ENCODE data around the gene PRKCQ.
"Not testable (repeated sequence)": the region's sequence is repeated elsewhere in the genome, so short reads cannot be mapped to it uniquely, and the experiment has no call there.

PRKCQ gene

GRCh38 chr10:6586501-6586900 is 6.4 kb upstream of the PRKCQ start:
- Histone ChIP-seq H3K9ac (ENCODE audit: low read length in 5 of 5) (no peak overlapping the region), H3K27ac (ENCODE audit: low read depth, low read length) (no peak overlapping the region), H3K4me3 (ENCODE audit: low read depth in 1 of 5, low read length in 5 of 5) (no peak overlapping the region), H3K36me3 (ENCODE audit: control insufficient read depth in 5 of 5, insufficient read depth in 5 of 5, low read length in 5 of 5) (no peaks in the 10 kb centered on the region), H3K9me3 (ENCODE audit: control insufficient read depth in 5 of 5, low read length in 5 of 5) (no peaks in the 10 kb centered on the region), H3K27me3 (ENCODE audit: control insufficient read depth in 5 of 5, insufficient read depth in 4 of 5, low read length in 5 of 5) (peaks cover 0 to 7% (median 0%) of the 10 kb centered on the region in 5 donors), H3K4me1 (ENCODE audit: control insufficient read depth in 5 of 5, insufficient read depth in 5 of 5, low read length in 5 of 5) (no peaks in the 10 kb centered on the region)

GRCh38 chr10:6583447-6583846 is 3.4 kb upstream of the PRKCQ start:
- H3K4me1 ChIP-seq (ENCODE audit: control insufficient read depth in 5 of 5, insufficient read depth in 5 of 5, low read length in 5 of 5): peaks cover 0 to 12% (median 8%) of the 10 kb centered on the region in 5 donors
- no peak overlapping the region for H3K4me3 ChIP-seq (ENCODE audit: low read depth in 1 of 5, low read length in 5 of 5)
- H3K27me3 ChIP-seq (ENCODE audit: control insufficient read depth in 5 of 5, insufficient read depth in 4 of 5, low read length in 5 of 5): peaks cover 5 to 12% (median 7%) of the 10 kb centered on the region in 5 donors
- H3K36me3 ChIP-seq (ENCODE audit: control insufficient read depth in 5 of 5, insufficient read depth in 5 of 5, low read length in 5 of 5): no peaks in the 10 kb centered on the region
- no peaks in the 10 kb centered on the region for H3K9me3 ChIP-seq (ENCODE audit: control insufficient read depth in 5 of 5, low read length in 5 of 5)
- H3K27ac ChIP-seq (ENCODE audit: low read depth, low read length): no peak overlapping the region
- H3K9ac ChIP-seq (ENCODE audit: low read length in 5 of 5): no peak overlapping the region

- peaks cover 6 to 17% (median 10%) of the 10 kb centered on the region in 5 donors for H3K27me3 ChIP-seq (ENCODE audit: control insufficient read depth in 5 of 5, insufficient read depth in 4 of 5, low read length in 5 of 5)
- H3K9me3 ChIP-seq (ENCODE audit: control insufficient read depth in 5 of 5, low read length in 5 of 5); H3K4me3 ChIP-seq (ENCODE audit: low read depth in 1 of 5, low read length in 5 of 5); H3K36me3 ChIP-seq (ENCODE audit: control insufficient read depth in 5 of 5, insufficient read depth in 5 of 5, low read length in 5 of 5); H3K27ac ChIP-seq (ENCODE audit: low read depth, low read length); H3K9ac ChIP-seq (ENCODE audit: low read length in 5 of 5): not testable (repeated sequence)
- H3K4me1 ChIP-seq (ENCODE audit: control insufficient read depth in 5 of 5, insufficient read depth in 5 of 5, low read length in 5 of 5): peaks cover 0 to 12% (median 8%) of the 10 kb centered on the region in 5 donors
Observed at GRCh38 chr10:6582913-6583312, 2.8 kb upstream of the PRKCQ start.

GRCh38 chr10:6582298-6582697 is 2.2 kb upstream of the PRKCQ start:
- H3K27ac ChIP-seq (ENCODE audit: low read depth, low read length): no peak overlapping the region
- H3K36me3 ChIP-seq (ENCODE audit: control insufficient read depth in 5 of 5, insufficient read depth in 5 of 5, low read length in 5 of 5): no peaks in the 10 kb centered on the region
- H3K4me1 ChIP-seq (ENCODE audit: control insufficient read depth in 5 of 5, insufficient read depth in 5 of 5, low read length in 5 of 5): peaks cover 0 to 12% (median 8%) of the 10 kb centered on the region in 5 donors
- no peaks in the 10 kb centered on the region for H3K9me3 ChIP-seq (ENCODE audit: control insufficient read depth in 5 of 5, low read length in 5 of 5)
- peaks cover 6 to 18% (median 11%) of the 10 kb centered on the region in 5 donors for H3K27me3 ChIP-seq (ENCODE audit: control insufficient read depth in 5 of 5, insufficient read depth in 4 of 5, low read length in 5 of 5)
- H3K4me3 ChIP-seq (ENCODE audit: low read depth in 1 of 5, low read length in 5 of 5): no peak overlapping the region
- H3K9ac ChIP-seq (ENCODE audit: low read length in 5 of 5): no peak overlapping the region

- Histone ChIP-seq H3K9me3 (ENCODE audit: control insufficient read depth in 5 of 5, low read length in 5 of 5) (no peaks in the 10 kb centered on the region), H3K27me3 (ENCODE audit: control insufficient read depth in 5 of 5, insufficient read depth in 4 of 5, low read length in 5 of 5) (peaks cover 6 to 18% (median 11%) of the 10 kb centered on the region in 5 donors), H3K9ac (ENCODE audit: low read length in 5 of 5) (no peak overlapping the region), H3K4me1 (ENCODE audit: control insufficient read depth in 5 of 5, insufficient read depth in 5 of 5, low read length in 5 of 5) (peaks cover 0 to 12% (median 8%) of the 10 kb centered on the region in 5 donors), H3K36me3 (ENCODE audit: control insufficient read depth in 5 of 5, insufficient read depth in 5 of 5, low read length in 5 of 5) (no peaks in the 10 kb centered on the region), H3K4me3 (ENCODE audit: low read depth in 1 of 5, low read length in 5 of 5) (no peak overlapping the region), H3K27ac (ENCODE audit: low read depth, low read length) (no peak overlapping the region)
Observed at GRCh38 chr10:6581778-6582228, 1.7 kb upstream of the PRKCQ start.

GRCh38 chr10:6581223-6581622 is 1.1 kb upstream of the PRKCQ start:
- H3K9ac ChIP-seq (ENCODE audit: low read length in 5 of 5); H3K9me3 ChIP-seq (ENCODE audit: control insufficient read depth in 5 of 5, low read length in 5 of 5): not testable (repeated sequence)
- H3K27me3 ChIP-seq (ENCODE audit: control insufficient read depth in 5 of 5, insufficient read depth in 4 of 5, low read length in 5 of 5): peaks cover 6 to 18% (median 11%) of the 10 kb centered on the region in 5 donors

GRCh38 chr10:6580279-6581029 is 378 bp upstream of the PRKCQ start:
- peaks cover 6 to 18% (median 11%) of the 10 kb centered on the region in 5 donors for H3K27me3 ChIP-seq (ENCODE audit: control insufficient read depth in 5 of 5, insufficient read depth in 4 of 5, low read length in 5 of 5)
- H3K9ac ChIP-seq (ENCODE audit: low read length in 5 of 5): peak overlapping the region in 3 of 5 donors; percentile 20 to 63 (median 30)
- no peak overlapping the region for H3K27ac ChIP-seq (ENCODE audit: low read depth, low read length)
- no peaks in the 10 kb centered on the region for H3K36me3 ChIP-seq (ENCODE audit: control insufficient read depth in 5 of 5, insufficient read depth in 5 of 5, low read length in 5 of 5)
- peak overlapping the region; percentile 54 to 72 (median 68) for H3K4me3 ChIP-seq (ENCODE audit: low read depth in 1 of 5, low read length in 5 of 5)
- no peaks in the 10 kb centered on the region for H3K9me3 ChIP-seq (ENCODE audit: control insufficient read depth in 5 of 5, low read length in 5 of 5)
- H3K4me1 ChIP-seq (ENCODE audit: control insufficient read depth in 5 of 5, insufficient read depth in 5 of 5, low read length in 5 of 5): peaks cover 0 to 12% (median 8%) of the 10 kb centered on the region in 5 donors

More at GRCh38 chr10:6581223-6581622, 1.1 kb upstream of the PRKCQ start:
- not testable (repeated sequence) for H3K36me3 ChIP-seq (ENCODE audit: control insufficient read depth in 5 of 5, insufficient read depth in 5 of 5, low read length in 5 of 5); H3K27ac ChIP-seq (ENCODE audit: low read depth, low read length)
- Histone ChIP-seq H3K4me3 (ENCODE audit: low read depth in 1 of 5, low read length in 5 of 5) (peak overlapping the region in 1 of 5 donors; percentile 72), H3K4me1 (ENCODE audit: control insufficient read depth in 5 of 5, insufficient read depth in 5 of 5, low read length in 5 of 5) (peaks cover 0 to 12% (median 8%) of the 10 kb centered on the region in 5 donors)

- Histone ChIP-seq H3K27me3 (ENCODE audit: control insufficient read depth in 5 of 5, insufficient read depth in 4 of 5, low read length in 5 of 5) (peaks cover 6 to 18% (median 11%) of the 10 kb centered on the region in 5 donors), H3K4me1 (ENCODE audit: control insufficient read depth in 5 of 5, insufficient read depth in 5 of 5, low read length in 5 of 5) (peaks cover 0 to 12% (median 8%) of the 10 kb centered on the region in 5 donors), H3K9me3 (ENCODE audit: control insufficient read depth in 5 of 5, low read length in 5 of 5) (no peaks in the 10 kb centered on the region), H3K36me3 (ENCODE audit: control insufficient read depth in 5 of 5, insufficient read depth in 5 of 5, low read length in 5 of 5) (no peaks in the 10 kb centered on the region), H3K9ac (ENCODE audit: low read length in 5 of 5) (peak overlapping the region in 3 of 5 donors; percentile 6 to 41 (median 10)), H3K4me3 (ENCODE audit: low read depth in 1 of 5, low read length in 5 of 5) (peak overlapping the region in 2 of 5 donors; percentile 44 to 64), H3K27ac (ENCODE audit: low read depth, low read length) (no peak overlapping the region)
Observed at GRCh38 chr10:6579183-6579903, 733 bp downstream of the PRKCQ start.

- H3K9ac ChIP-seq (ENCODE audit: low read length in 5 of 5): no peak overlapping the region
- no peaks in the 10 kb centered on the region for H3K9me3 ChIP-seq (ENCODE audit: control insufficient read depth in 5 of 5, low read length in 5 of 5)
- H3K27ac ChIP-seq (ENCODE audit: low read depth, low read length): no peak overlapping the region
- H3K4me1 ChIP-seq (ENCODE audit: control insufficient read depth in 5 of 5, insufficient read depth in 5 of 5, low read length in 5 of 5): peaks cover 0 to 12% (median 8%) of the 10 kb centered on the region in 5 donors
- peaks cover 6 to 18% (median 11%) of the 10 kb centered on the region in 5 donors for H3K27me3 ChIP-seq (ENCODE audit: control insufficient read depth in 5 of 5, insufficient read depth in 4 of 5, low read length in 5 of 5)
- H3K4me3 ChIP-seq (ENCODE audit: low read depth in 1 of 5, low read length in 5 of 5): peak overlapping the region in 2 of 5 donors; percentile 15 to 64
- H3K36me3 ChIP-seq (ENCODE audit: control insufficient read depth in 5 of 5, insufficient read depth in 5 of 5, low read length in 5 of 5): no peaks in the 10 kb centered on the region
Observed at GRCh38 chr10:6578795-6579182, 1.3 kb downstream of the PRKCQ start.

Data from subcutaneous abdominal adipose tissue (tissue), 5 donors.